Adrenal gland (tissue), 12 donors: ENCODE data around the gene RCAN3. TPM values are rescaled to one million over a fixed set of nuclear protein-coding genes. Genes with fewer than 3 reads are reported as not detected.
"Not testable (repeated sequence)": the region's sequence is repeated elsewhere in the genome, so short reads cannot be mapped to it uniquely, and the experiment has no call there.

Experiments
- DNase-seq, 7 donors: peaks; one replicate each; pipeline ENCODE4 v3.0.0-alpha.2; 2019 to 2020
- H3K27ac ChIP-seq, 5 donors: fragments of 200-600 bp; sonication (generic) in 4 of 5; 1 replicate in 3 of 5; 2 replicates in 2 of 5; pipeline versions ENCODE4 v1.5.1 to v1.8.0; 2016 to 2020; ENCODE audit warnings: mild to moderate bottlenecking in 1 of 5
- H3K27me3 ChIP-seq: fragments of 200-600 bp; 2 replicates; pipeline ENCODE4 v1.8.0; 2021
- H3K36me3 ChIP-seq, 2 donors: fragments of 200-600 bp; replicated peaks in 1 of 2; 1 replicate in 1 of 2; 2 replicates in 1 of 2; pipeline versions ENCODE4 v1.5.1 to v1.8.0; 2018 to 2022
- H3K4me1 ChIP-seq, 2 donors: fragments of 200-600 bp; replicated peaks in 1 of 2; 1 replicate in 1 of 2; 2 replicates in 1 of 2; pipeline versions ENCODE4 v1.5.1 to v1.8.0; 2018 to 2021
- H3K4me3 ChIP-seq, 4 donors: fragments of 200-600 bp; sonication (generic) in 3 of 4; one replicate each; pipeline ENCODE4 v1.5.1; 2016 to 2018
- H3K9me3 ChIP-seq, 3 donors: fragments of 200-600 bp; sonication (generic) in 1 of 3; replicated peaks in 1 of 3; 1 replicate in 2 of 3; 2 replicates in 1 of 3; pipeline versions ENCODE4 v1.5.1 to v1.8.0; 2016 to 2021
- CTCF ChIP-seq, 6 experiments: fragments of 450-650 bp in 4 of 6; fragments of 200-600 bp in 2 of 6; sonication (generic) in 1 of 6; IDR thresholded peaks; 1 replicate in 5 of 6; 2 replicates in 1 of 6; pipeline versions ENCODE4 v1.5.1 to v1.8.0; 2016 to 2021; ENCODE audit warnings: antibody characterized with exemption in 6 of 6, mild to moderate bottlenecking in 2 of 6, moderate library complexity in 1 of 6
- POLR2A ChIP-seq, 2 donors: fragments of 450-650 bp; IDR thresholded peaks; one replicate each; pipeline ENCODE4 v1.6.1; 2017; ENCODE audit warnings: antibody characterized with exemption in 2 of 2, mild to moderate bottlenecking in 2 of 2, moderate library complexity in 1 of 2
- WGBS, 4 donors: extraction: QIAGEN DNeasy Blood & Tissue Kit in 2 of 4; methylation state at CpG; one replicate each; pipeline versions ENCODE4 v1.1.5 to v1.1.7; 2013 to 2017; 5-methylcytosine and 5-hydroxymethylcytosine counted together
- intact Hi-C, 2 donors: fragments of 100-400 bp; cut with DNase I; formaldehyde crosslinking; loops; one replicate each; pipeline versions ENCODE4 v1.14.1 to v1.15.0; 2022 to 2023
- polyA plus RNA-seq, 3 donors: library from polyadenylated mRNA; stranded (reverse); fragments of 200-250 nt in 2 of 3; fragments of 350-450 nt in 1 of 3; fragmentation: Illumina TruSeq in 1 of 3; extraction: RNeasy Lipid Tissue Mini Kit (QIAGEN cat#74804) in 1 of 3; gene quantifications; one replicate each; pipeline ENCODE4 v1.2.3, GENCODE V29; 2013 to 2014
- total RNA-seq, 9 donors: library from RNA; depleted of rRNA in 4 of 9; stranded (reverse); fragments of >200 nt in 4 of 9; fragments of 120-200 nt in 1 of 9; fragmentation: NEBNext Ultra II Directional in 1 of 9; extraction: Animal tissue kit (Norgen Biotek cat#: 25700) in 1 of 9; gene quantifications; one replicate each; pipeline versions ENCODE4 v1.1.0 to v1.2.4, GENCODE V29; 2013 to 2023
- donor health status: healthy with polysubstance abuse.
- donor health status: Bipolar disorder and iron deficiency.
- donor health status: DM: yes; HTN: yes; CAD: no.
- donor health status: DM: no; HTN: no; CAD: no.
- donor health status: DM: no; HTN: no; CAD: no.
- donor health status: DM: yes; HTN: yes; CAD: no.

Gene RCAN3
- total and polyA plus RNA-seq, 12 donors: 0.48 to 5.6 (median 2.2) TPM

GRCh38 chr1:24457866-24458265 is 44.8 kb upstream of the RCAN3 start:
- intact Hi-C loops: no loop called here
- Histone ChIP-seq H3K9me3 (no peaks in the 10 kb centered on the region), H3K36me3 (peaks cover 0 to 12% of the 10 kb centered on the region in 2 donors), H3K4me1 (no peaks in the 10 kb centered on the region), H3K27ac (no peak overlapping the region), H3K4me3 (no peak overlapping the region), H3K27me3 (no peaks in the 10 kb centered on the region)
- WGBS, 4 donors: 88 to 100% (median 93%) methylated on average over 2 to 3 of the region's 3 CpGs
- no peak for TF ChIP-seq POLR2A (IDR thresholded peaks at IDR 0.05)
- TF ChIP-seq CTCF (IDR thresholded peaks at IDR 0.05): no peak
- DNase-seq: no peak

- no peaks in the 10 kb centered on the region for H3K4me1 ChIP-seq
- no peak for DNase-seq
- H3K27me3 ChIP-seq: no peaks in the 10 kb centered on the region
- 92 to 97% (median 97%) methylated on average over 6 of the region's 6 CpGs for WGBS, 4 donors
- no peak for TF ChIP-seq CTCF (IDR thresholded peaks at IDR 0.05)
- no peak for TF ChIP-seq POLR2A (IDR thresholded peaks at IDR 0.05)
- H3K9me3 ChIP-seq: no peaks in the 10 kb centered on the region
- no peak overlapping the region for H3K4me3 ChIP-seq
- intact Hi-C loops: no loop called here
- H3K36me3 ChIP-seq: peaks cover 0 to 12% of the 10 kb centered on the region in 2 donors
- no peak overlapping the region for H3K27ac ChIP-seq
These were observed 42.9 kb upstream of the RCAN3 start for GRCh38 chr1:24459551-24460266.

- H3K9me3 ChIP-seq, intact Hi-C loops, DNase-seq, H3K27me3 ChIP-seq, H3K4me1 ChIP-seq, H3K27ac ChIP-seq, H3K4me3 ChIP-seq: not testable (repeated sequence)
- H3K36me3 ChIP-seq: peaks cover 0 to 12% of the 10 kb centered on the region in 2 donors
- 85 to 94% (median 94%) methylated on average over 4 of the region's 4 CpGs for WGBS, 4 donors
These were observed 40.5 kb upstream of the RCAN3 start for GRCh38 chr1:24462128-24462527.

GRCh38 chr1:24463776-24464735 is 38.6 kb upstream of the RCAN3 start:
- H3K27ac ChIP-seq: no peak overlapping the region
- H3K4me1 ChIP-seq: no peaks in the 10 kb centered on the region
- DNase-seq: no peak
- H3K4me3 ChIP-seq: no peak overlapping the region
- TF ChIP-seq CTCF (IDR thresholded peaks at IDR 0.05) (no peak), POLR2A (IDR thresholded peaks at IDR 0.05) (no peak)
- no peaks in the 10 kb centered on the region for H3K9me3 ChIP-seq
- no peaks in the 10 kb centered on the region for H3K27me3 ChIP-seq
- H3K36me3 ChIP-seq: peaks cover 0 to 8% of the 10 kb centered on the region in 2 donors
- intact Hi-C loops: no loop called here
- WGBS, 4 donors: 77 to 82% (median 81%) methylated on average over 14 of the region's 14 CpGs
